Stimulated activated naive CD8-positive, alpha-beta T cell treated with anti-CD3 and anti-CD28 coated beads, Interleukin-15, Interleukin-2, amounts not matched to agents 100 U/mL and 50 U/mL, for 24 hours (primary cell): ENCODE data around the gene CEP57L1.
"Not testable (repeated sequence)": the region's sequence is repeated elsewhere in the genome, so short reads cannot be mapped to it uniquely, and the experiment has no call there.

Source experiments
- ATAC-seq: fragments of 150-1000 bp; cut with Tn5 transposase; one replicate; pipeline ENCODE4 v1.10.0; 2021
- DNase-seq: peaks from one replicate; pipeline ENCODE4 v3.0.0; 2021

CEP57L1 gene

GRCh38 chr6:109105681-109106080 is 10.4 kb downstream of the CEP57L1 start:
- no peak for DNase-seq

GRCh38 chr6:109109663-109110062 is 14.4 kb downstream of the CEP57L1 start:
- ATAC-seq, DNase-seq: not testable (repeated sequence)

More at GRCh38 chr6:109105681-109106080, 10.4 kb downstream of the CEP57L1 start:
- ATAC-seq, result no peak

GRCh38 chr6:109112663-109113062 is 17.4 kb downstream of the CEP57L1 start:
- not testable (repeated sequence) for ATAC-seq, DNase-seq

DNA sequence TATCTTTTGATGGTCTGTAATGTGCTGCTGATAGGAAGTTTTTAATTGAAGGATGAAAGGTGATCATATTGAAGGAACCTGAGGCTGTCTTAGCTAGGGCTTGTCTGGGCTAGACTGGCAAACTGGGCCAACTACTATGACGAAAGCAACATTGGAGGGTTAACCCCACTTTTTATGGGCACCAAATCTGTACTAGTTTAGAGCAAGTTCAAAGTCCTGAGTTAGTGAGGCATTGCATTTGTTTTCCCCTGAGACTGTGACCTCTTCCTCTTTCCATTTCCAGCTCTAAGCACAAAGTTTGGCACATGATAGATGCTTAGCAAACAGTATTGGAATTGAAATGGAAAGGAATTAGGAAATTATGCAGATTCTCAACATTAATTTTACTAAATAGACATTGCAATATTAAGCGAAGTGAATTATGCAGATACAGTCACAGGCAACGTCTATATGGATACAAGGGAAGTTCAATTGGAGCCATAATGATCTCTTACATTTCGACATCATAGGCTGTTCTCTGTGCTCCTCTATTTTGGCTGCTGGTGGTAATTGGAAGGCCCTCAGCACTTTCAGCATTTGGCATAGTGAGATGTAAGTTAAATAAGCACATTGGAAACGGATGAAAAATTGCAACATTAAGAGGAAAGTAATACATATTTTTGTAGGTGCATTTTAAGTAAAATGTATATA is 22.2 kb downstream of the CEP57L1 start:
- DNase-seq (no peak), ATAC-seq (no peak)

GRCh38 chr6:109118337-109118736 is 23.0 kb downstream of the CEP57L1 start:
- ATAC-seq (no peak), DNase-seq (no peak)

- ATAC-seq (no peak), DNase-seq (no peak)
These were observed 23.6 kb downstream of the CEP57L1 start for GRCh38 chr6:109118871-109119354.

- no peak for DNase-seq
- no peak for ATAC-seq
These were observed 26.1 kb downstream of the CEP57L1 start for GRCh38 chr6:109121411-109121810.

GRCh38 chr6:109124219-109124618 is 28.9 kb downstream of the CEP57L1 start:
- DNase-seq (no peak), ATAC-seq (no peak)

GRCh38 chr6:109125504-109125903 is 30.2 kb downstream of the CEP57L1 start:
- ATAC-seq, result no peak
- no peak for DNase-seq

DNA sequence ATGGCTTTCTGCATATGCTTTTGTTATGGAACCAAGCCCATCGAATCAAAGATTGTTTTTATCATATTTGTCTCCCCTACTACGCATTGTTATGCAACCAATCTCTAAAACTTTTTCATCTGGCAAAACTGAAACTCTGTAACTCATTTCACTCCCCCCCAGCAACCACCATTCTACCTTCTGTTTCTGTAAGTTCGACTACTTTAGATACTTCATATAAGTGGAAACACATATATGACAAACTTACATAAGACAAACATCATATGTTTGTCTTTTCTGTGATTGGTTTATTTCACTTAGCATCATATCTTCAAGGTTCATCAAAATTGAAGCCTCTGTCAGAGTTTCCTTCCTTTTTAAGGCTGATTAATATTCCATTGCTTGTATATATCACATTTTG is 34.8 kb downstream of the CEP57L1 start:
- DNase-seq (no peak), ATAC-seq (no peak)

GRCh38 chr6:109135600-109135999 is 40.3 kb downstream of the CEP57L1 start:
- not testable (repeated sequence) for DNase-seq, ATAC-seq

- not testable (repeated sequence) for ATAC-seq, DNase-seq
These were observed 40.7 kb downstream of the CEP57L1 start for GRCh38 chr6:109136039-109136438.

DNA sequence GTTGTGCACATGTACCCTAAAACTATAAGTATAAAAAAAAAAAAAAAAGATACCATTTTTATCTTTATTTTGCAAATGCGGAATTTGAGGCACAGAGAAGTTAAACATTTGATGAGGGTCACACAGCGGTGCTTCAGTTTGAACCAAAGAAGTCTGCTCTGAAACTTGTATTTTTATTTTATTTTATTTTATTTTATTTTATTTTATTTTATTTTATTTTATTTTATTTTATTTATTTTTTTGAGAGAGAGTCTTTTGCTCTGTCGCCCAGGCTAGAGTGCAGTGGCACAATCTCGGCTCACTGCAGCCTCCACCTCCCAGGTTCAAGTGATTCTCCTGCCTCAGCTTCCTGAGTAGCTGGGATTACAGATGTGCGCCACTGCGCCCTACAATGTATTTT is 41.2 kb downstream of the CEP57L1 start:
- DNase-seq, ATAC-seq: not testable (repeated sequence)

DNA sequence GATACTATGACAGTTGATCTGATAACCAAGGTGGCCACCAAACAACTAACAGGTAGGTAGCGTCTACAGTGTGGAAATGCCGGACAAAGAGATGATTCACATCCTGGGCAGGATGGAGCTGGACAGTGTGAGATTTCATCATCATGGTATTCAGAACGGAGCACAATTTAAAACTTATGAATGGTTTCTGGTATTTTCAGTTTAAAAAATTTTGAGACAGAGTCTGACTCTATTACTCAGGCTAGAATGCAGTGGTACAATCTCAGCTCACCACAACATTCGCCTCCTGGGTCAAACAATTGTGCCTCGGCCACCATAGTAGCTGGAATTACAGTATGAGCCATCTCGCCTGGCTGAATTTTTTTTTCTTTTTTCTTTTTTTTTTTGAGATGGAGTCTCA is 43.8 kb downstream of the CEP57L1 start:
- ATAC-seq, result no peak
- no peak for DNase-seq

- ATAC-seq, DNase-seq: not testable (repeated sequence)
These were observed 46.8 kb downstream of the CEP57L1 start for GRCh38 chr6:109142067-109142466.

GRCh38 chr6:109143191-109143590 is 47.9 kb downstream of the CEP57L1 start:
- DNase-seq (no peak), ATAC-seq (no peak)

DNA sequence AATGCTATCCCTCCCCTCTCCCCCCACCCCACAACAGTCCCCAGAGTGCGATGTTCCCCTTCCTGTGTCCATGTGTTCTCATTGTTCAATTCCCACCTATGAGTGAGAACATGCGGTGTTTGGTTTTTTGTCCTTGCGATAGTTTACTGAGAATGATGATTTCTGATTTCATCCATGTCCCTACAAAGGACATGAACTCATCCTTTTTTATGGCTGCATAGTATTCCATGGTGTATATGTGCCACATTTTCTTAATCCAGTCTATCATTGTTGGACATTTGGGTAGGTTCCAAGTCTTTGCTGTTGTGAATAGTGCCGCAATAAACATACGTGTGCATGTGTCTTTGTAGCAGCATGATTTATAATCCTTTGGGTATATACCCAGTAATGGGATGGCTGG is 52.9 kb downstream of the CEP57L1 start:
- ATAC-seq, DNase-seq: not testable (repeated sequence)

DNA sequence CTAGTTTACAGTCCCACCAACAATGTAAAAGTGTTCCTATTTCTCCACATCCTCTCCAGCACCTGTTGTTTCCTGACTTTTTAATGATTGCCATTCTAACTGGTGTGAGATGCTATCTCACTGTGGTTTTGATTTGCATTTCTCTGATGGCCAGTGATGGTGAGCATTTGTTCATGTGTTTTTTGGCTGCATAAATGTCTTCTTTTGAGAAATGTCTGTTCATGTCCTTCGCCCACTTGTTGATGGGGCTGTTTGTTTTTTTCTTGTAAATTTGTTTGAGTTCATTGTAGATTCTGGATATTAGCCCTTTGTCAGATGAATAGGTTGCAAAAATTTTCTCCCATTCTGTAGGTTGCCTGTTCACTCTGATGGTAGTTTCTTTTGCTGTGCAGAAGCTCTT is 53.4 kb downstream of the CEP57L1 start:
- DNase-seq, result not testable (repeated sequence)

DNA sequence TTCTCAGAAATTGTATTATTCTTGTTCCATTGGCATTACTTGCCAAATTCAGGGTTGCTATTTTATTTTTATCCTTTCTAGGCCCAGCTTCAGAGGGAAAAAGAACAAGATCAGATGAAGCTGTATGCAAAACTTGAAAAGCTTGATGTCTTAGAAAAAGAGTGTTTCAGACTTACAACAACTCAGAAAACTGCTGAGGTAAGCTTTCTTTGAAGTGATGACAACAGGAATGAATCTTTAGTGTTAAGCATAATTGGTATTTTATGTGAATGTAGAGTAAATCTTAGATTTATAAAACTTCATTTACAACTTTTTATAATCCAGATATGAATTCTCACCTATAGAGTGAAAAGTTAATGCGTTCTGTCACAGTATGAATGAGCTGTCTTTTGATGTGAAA is 58.4 kb downstream of the CEP57L1 start:
- ATAC-seq, result no peak
- no peak for DNase-seq

More for the DNA sequence above, 53.4 kb downstream of the CEP57L1 start:
- not testable (repeated sequence) for ATAC-seq

DNA sequence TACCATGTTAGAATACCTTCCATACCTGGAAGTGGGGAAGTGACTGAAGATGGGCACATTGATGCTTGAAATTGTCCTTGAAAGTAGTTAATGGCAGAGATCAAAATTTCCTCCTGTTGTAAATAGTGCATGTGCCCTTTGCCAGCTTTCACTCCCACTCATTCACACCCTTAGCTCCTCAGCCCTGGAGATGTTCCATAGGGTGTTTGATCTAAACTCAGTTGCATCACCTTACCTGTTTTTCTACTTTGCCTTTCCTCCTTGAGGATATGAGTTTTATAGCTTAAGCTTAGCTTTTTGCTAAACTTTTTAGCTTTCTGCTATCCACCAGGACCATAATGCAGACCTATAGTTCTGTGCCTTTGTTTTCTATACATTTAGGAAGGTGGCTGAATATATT is 69.0 kb downstream of the CEP57L1 start:
- no peak for ATAC-seq
- DNase-seq, result no peak

GRCh38 chr6:109165392-109165974 is 70.2 kb downstream of the CEP57L1 start:
- ATAC-seq (no peak), DNase-seq (no peak)

DNA sequence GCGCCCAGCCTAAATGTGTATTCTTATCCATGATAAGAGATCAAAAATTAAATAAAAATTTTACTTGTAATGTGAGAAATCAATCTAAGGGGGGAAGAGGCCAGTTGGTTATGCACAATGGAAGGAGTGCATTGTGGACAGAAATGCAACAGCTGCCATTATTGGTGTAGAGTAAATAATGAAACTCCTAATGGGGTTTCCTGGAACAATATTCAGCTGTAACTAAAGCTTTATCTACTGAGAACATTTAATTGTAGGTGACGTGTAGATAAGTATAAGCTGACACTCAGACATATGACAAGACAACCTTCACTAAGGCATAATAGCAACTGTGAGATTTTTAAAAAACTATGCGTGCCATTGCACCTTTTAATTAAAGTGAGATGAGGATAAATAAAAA is 71.4 kb downstream of the CEP57L1 start:
- DNase-seq, result no peak
- ATAC-seq, result no peak

- ATAC-seq (no peak), DNase-seq (no peak)
These were observed 72.3 kb downstream of the CEP57L1 start for GRCh38 chr6:109167562-109167961.

GRCh38 chr6:109170333-109170732 is 75.0 kb downstream of the CEP57L1 start:
- no peak for ATAC-seq

More at GRCh38 chr6:109170333-109170732, 75.0 kb downstream of the CEP57L1 start:
- DNase-seq, result no peak
